Endothelial cell (in vitro differentiated cells): ENCODE results near the gene LPIN1. TPM values are rescaled to one million over a fixed set of nuclear protein-coding genes. Genes with fewer than 3 reads are reported as not detected.

ENCODE experiments used
- DNase-seq: peaks from one replicate; pipeline ENCODE4 v3.0.0; 2021; ENCODE audit warnings: low spot score
- H3K27ac Mint-ChIP-seq: one replicate; pipeline ENCODE4 v1.8.0; 2021; ENCODE audit warnings: mixed read lengths, inconsistent platforms; ENCODE audit not compliant: unreplicated experiment
- H3K27me3 Mint-ChIP-seq: one replicate; pipeline ENCODE4 v1.8.0; 2021; ENCODE audit warnings: mild to moderate bottlenecking, moderate library complexity, mixed read lengths, inconsistent platforms; ENCODE audit not compliant: unreplicated experiment
- H3K36me3 Mint-ChIP-seq: one replicate; pipeline ENCODE4 v1.8.0; 2021; ENCODE audit warnings: mild to moderate bottlenecking, low read depth, mixed read lengths, inconsistent platforms; ENCODE audit not compliant: unreplicated experiment
- H3K4me1 Mint-ChIP-seq: one replicate; pipeline ENCODE4 v1.8.0; 2021; ENCODE audit warnings: mild to moderate bottlenecking, mixed read lengths, inconsistent platforms; ENCODE audit not compliant: unreplicated experiment
- H3K4me3 Mint-ChIP-seq: one replicate; pipeline ENCODE4 v1.8.0; 2021; ENCODE audit warnings: mild to moderate bottlenecking, mixed read lengths, inconsistent platforms; ENCODE audit not compliant: unreplicated experiment
- H3K9me3 Mint-ChIP-seq: one replicate; pipeline ENCODE4 v1.8.0; 2021; ENCODE audit warnings: mixed read lengths, inconsistent platforms; ENCODE audit not compliant: unreplicated experiment
- CTCF ChIP-seq: fragments of 200-600 bp; sonication (generic); IDR thresholded peaks from one replicate; pipeline ENCODE4 v1.5.0; 2021; ENCODE audit warnings: antibody characterized with exemption; ENCODE audit not compliant: unreplicated experiment
- total RNA-seq: library from RNA; stranded (reverse); fragmentation: NEBNext Ultra II Directional; extraction: Animal tissue kit (Norgen Biotek cat#: 25700); gene quantifications from one replicate; pipeline ENCODE4 v1.2.1, GENCODE V29; 2021; ENCODE audit not compliant: unreplicated experiment

LPIN1 gene
- total RNA-seq, 1 donor from 2014 or later = 16.4 TPM

DNA sequence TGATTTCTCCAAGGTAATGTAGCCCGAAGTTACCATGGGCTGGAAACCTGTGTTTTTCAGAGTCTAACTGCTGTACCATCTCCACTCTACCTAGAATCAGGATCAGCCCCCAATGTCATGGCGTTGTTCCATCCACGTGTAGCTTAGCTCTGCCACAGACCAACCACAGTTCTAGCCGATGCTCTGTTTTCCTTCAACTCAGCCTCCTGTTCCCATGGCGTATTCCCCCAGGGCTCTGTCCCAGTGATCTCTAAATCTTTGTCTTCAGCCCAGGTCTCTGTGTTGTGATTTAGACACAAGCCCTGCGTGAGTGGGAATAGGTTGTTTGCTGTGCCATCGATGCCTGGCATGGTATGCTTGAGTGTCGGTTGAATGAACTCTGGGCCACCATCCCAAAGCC lies 53.4 kb downstream of the LPIN1 start:
- DNase-seq = no peak
- Mint-ChIP-seq H3K36me3 (peaks cover 22% of the 10 kb centered on the region), H3K4me3 (no peak overlapping the region), H3K9me3 (no peaks in the 10 kb centered on the region), H3K4me1 (no peaks in the 10 kb centered on the region), H3K27ac (no peak overlapping the region), H3K27me3 (peaks cover 4% of the 10 kb centered on the region)
- no peak for TF ChIP-seq CTCF

DNA sequence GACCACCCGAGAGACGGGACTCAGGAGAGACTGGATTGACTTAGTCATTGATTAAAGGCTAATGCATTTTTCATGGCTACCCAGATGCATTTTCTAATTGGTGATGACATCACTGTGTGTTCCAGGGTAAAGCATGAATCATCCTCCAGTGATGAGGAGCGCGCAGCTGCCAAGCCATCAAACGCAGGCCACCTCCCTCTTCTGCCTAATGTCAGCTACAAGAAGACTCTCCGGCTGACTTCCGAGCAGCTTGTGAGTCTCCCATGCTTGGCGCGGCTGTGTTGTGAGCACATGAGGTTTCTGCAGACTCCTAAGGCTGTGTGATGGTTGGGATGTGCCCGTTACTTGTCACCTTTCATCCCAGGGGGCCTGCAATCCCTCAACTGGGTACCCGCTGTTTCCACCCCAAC lies 56.4 kb downstream of the LPIN1 start:
- no peak overlapping the region for H3K4me3 Mint-ChIP-seq
- DNase-seq = no peak
- H3K36me3 Mint-ChIP-seq = peaks cover 24% of the 10 kb centered on the region
- no peaks in the 10 kb centered on the region for H3K9me3 Mint-ChIP-seq
- H3K4me1 Mint-ChIP-seq = no peaks in the 10 kb centered on the region
- H3K27ac Mint-ChIP-seq = no peak overlapping the region
- H3K27me3 Mint-ChIP-seq = no peaks in the 10 kb centered on the region
- no peak for TF ChIP-seq CTCF

GRCh38 chr2:11805024-11805423 lies 58.6 kb downstream of the LPIN1 start:
- Mint-ChIP-seq H3K9me3 (no peaks in the 10 kb centered on the region), H3K4me1 (no peaks in the 10 kb centered on the region)

GRCh38 chr2:11805920-11806319 lies 59.5 kb downstream of the LPIN1 start:
- peaks cover 39% of the 10 kb centered on the region for H3K36me3 Mint-ChIP-seq
- no peak for DNase-seq
- H3K27ac Mint-ChIP-seq = no peak overlapping the region
- no peaks in the 10 kb centered on the region for H3K4me1 Mint-ChIP-seq
- no peak for TF ChIP-seq CTCF
- H3K9me3 Mint-ChIP-seq = no peaks in the 10 kb centered on the region
- H3K27me3 Mint-ChIP-seq = peaks cover 3% of the 10 kb centered on the region
- H3K4me3 Mint-ChIP-seq = no peak overlapping the region

More at GRCh38 chr2:11805024-11805423, 58.6 kb downstream of the LPIN1 start:
- H3K4me3 Mint-ChIP-seq = no peak overlapping the region
- H3K27ac Mint-ChIP-seq = no peak overlapping the region
- no peak for TF ChIP-seq CTCF
- peaks cover 3% of the 10 kb centered on the region for H3K27me3 Mint-ChIP-seq
- H3K36me3 Mint-ChIP-seq = peaks cover 39% of the 10 kb centered on the region
- DNase-seq = no peak

DNA sequence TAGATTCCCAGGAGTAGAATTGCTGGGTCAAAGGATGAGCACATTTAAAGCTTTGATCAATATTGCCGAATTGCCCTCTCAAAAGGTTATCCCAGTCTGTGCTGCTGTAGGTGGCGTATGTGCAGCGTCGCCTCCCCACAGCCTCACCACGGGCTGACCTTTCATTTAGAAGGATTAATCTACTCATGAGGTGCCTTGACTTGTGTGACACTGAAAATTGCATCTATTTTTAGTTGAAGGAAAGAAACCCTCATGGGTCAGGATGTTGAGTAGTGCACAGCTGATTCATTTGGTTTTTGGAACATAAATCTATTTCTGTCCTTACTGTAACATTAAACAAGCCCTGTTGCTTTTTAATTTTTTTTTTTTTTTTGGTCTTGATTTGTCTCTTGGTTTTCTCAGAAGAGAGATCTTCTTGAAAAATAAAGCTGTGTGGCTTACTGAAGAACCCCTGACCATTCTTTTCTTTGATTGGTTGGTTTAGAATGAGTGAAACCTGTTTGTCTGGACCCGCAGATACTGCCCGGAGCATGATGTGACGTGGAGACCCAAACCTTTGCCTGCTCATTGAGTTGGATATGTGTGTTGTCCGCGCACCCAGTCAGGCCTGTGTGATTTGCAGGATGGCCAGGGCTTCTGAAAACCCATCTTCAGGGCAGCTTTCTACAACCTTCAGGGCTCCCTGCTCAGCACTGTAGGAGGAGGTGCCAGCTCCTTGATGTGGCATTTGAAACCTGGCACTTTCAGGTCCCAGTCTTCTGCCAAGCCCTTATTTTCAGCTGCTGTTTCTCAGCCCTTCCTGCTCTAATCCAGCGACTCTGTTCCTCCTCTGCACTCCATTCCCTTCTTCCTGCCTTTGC lies 61.0 kb downstream of the LPIN1 start:
- TF ChIP-seq CTCF = no peak
- Mint-ChIP-seq H3K27ac (no peak overlapping the region), H3K9me3 (peaks cover 4% of the 10 kb centered on the region)

More for the DNA sequence above, 61.0 kb downstream of the LPIN1 start:
- no peaks in the 10 kb centered on the region for H3K4me1 Mint-ChIP-seq
- peaks cover 41% of the 10 kb centered on the region for H3K36me3 Mint-ChIP-seq
- peak overlapping the region; percentile 24 for H3K4me3 Mint-ChIP-seq
- peaks cover 3% of the 10 kb centered on the region for H3K27me3 Mint-ChIP-seq
- DNase-seq = no peak
